Naive B cell (primary cell): ENCODE measurements around the gene PTGDR. TPM values are rescaled to one million over a fixed set of nuclear protein-coding genes. Genes with fewer than 3 reads are reported as not detected.
A peak's percentile ranks its signal among the peaks of the same experiment; 100 is the strongest.

Experiments
- ATAC-seq, 2 donors: fragments of 150-1000 bp; cut with Tn5 transposase; 2 replicates each; pipeline ENCODE4 v1.10.0; 2021; ENCODE audit warnings: low read depth in 2 of 2, mild to moderate bottlenecking in 2 of 2, moderate library complexity in 2 of 2
- DNase-seq: peaks from one replicate; pipeline ENCODE4 v3.0.0; 2022
- H3K27ac Mint-ChIP-seq, 6 donors: one replicate each; pipeline ENCODE4 v1.8.0; 2020 to 2022; ENCODE audit warnings: mild to moderate bottlenecking in 6 of 6, mixed read lengths in 6 of 6, moderate library complexity in 5 of 6, inconsistent platforms in 2 of 6
- H3K27me3 Mint-ChIP-seq, 3 donors: one replicate each; pipeline ENCODE4 v1.8.0; 2021 to 2022; ENCODE audit warnings: mixed read lengths in 3 of 3, mild to moderate bottlenecking in 1 of 3
- H3K36me3 Mint-ChIP-seq, 2 donors: one replicate each; pipeline ENCODE4 v1.8.0; 2020 to 2022; ENCODE audit warnings: mixed read lengths in 2 of 2, inconsistent platforms in 1 of 2, mild to moderate bottlenecking in 1 of 2
- H3K4me1 Mint-ChIP-seq, 3 donors: one replicate each; pipeline ENCODE4 v1.8.0; 2020 to 2022; ENCODE audit warnings: mixed read lengths in 3 of 3, inconsistent platforms in 1 of 3, mild to moderate bottlenecking in 1 of 3, moderate library complexity in 1 of 3
- H3K4me3 Mint-ChIP-seq, 8 donors: one replicate each; pipeline ENCODE4 v1.8.0; 2020 to 2022; ENCODE audit warnings: mild to moderate bottlenecking in 8 of 8, mixed read lengths in 8 of 8, moderate library complexity in 8 of 8, inconsistent platforms in 2 of 8
- H3K9me3 Mint-ChIP-seq, 7 donors: one replicate each; pipeline ENCODE4 v1.8.0; 2020 to 2022; ENCODE audit warnings: mixed read lengths in 7 of 7, mild to moderate bottlenecking in 5 of 7, inconsistent platforms in 2 of 7, moderate library complexity in 1 of 7
- polyA plus RNA-seq, 6 donors: library from polyadenylated mRNA; unstranded; fragments of 300-500 nt; fragmentation: Illumina TruSeq; gene quantifications; one replicate each; pipeline ENCODE4 v1.2.3, GENCODE V29; 2021; ENCODE audit warnings: low read depth in 6 of 6

Gene PTGDR, protein sequence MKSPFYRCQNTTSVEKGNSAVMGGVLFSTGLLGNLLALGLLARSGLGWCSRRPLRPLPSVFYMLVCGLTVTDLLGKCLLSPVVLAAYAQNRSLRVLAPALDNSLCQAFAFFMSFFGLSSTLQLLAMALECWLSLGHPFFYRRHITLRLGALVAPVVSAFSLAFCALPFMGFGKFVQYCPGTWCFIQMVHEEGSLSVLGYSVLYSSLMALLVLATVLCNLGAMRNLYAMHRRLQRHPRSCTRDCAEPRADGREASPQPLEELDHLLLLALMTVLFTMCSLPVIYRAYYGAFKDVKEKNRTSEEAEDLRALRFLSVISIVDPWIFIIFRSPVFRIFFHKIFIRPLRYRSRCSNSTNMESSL
- polyA plus RNA-seq = under 1 TPM in 4 of 6 donors, not detected in 2; 0.16 to 0.61 (median 0.23) TPM

DNA sequence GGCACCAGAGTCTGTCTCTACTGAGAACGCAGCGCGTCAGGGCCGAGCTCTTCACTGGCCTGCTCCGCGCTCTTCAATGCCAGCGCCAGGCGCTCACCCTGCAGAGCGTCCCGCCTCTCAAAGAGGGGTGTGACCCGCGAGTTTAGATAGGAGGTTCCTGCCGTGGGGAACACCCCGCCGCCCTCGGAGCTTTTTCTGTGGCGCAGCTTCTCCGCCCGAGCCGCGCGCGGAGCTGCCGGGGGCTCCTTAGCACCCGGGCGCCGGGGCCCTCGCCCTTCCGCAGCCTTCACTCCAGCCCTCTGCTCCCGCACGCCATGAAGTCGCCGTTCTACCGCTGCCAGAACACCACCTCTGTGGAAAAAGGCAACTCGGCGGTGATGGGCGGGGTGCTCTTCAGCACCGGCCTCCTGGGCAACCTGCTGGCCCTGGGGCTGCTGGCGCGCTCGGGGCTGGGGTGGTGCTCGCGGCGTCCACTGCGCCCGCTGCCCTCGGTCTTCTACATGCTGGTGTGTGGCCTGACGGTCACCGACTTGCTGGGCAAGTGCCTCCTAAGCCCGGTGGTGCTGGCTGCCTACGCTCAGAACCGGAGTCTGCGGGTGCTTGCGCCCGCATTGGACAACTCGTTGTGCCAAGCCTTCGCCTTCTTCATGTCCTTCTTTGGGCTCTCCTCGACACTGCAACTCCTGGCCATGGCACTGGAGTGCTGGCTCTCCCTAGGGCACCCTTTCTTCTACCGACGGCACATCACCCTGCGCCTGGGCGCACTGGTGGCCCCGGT is at the start of gene PTGDR:
PTGDR (plus strand) TSS at position 198 of the 778 bp plus-strand sequence; CDS start at position 315, 117 bp downstream.
- Mint-ChIP-seq H3K9me3 (no peaks in the 10 kb centered on the region), H3K4me3 (peak within 1 kb of the TSS in 7 of 8 donors; percentile 79 to 89 (median 88)), H3K36me3 (no peaks in the 10 kb centered on the region), H3K4me1 (peaks cover 36 to 52% (median 36%) of the 10 kb centered on the region in 3 donors), H3K27me3 (peaks cover 55 to 59% (median 56%) of the 10 kb centered on the region in 3 donors), H3K27ac (peak within 1 kb of the TSS in 2 of 6 donors; percentile 63 to 85)
- peak; percentile 42 to 56 for ATAC-seq
- no peak for DNase-seq

DNA sequence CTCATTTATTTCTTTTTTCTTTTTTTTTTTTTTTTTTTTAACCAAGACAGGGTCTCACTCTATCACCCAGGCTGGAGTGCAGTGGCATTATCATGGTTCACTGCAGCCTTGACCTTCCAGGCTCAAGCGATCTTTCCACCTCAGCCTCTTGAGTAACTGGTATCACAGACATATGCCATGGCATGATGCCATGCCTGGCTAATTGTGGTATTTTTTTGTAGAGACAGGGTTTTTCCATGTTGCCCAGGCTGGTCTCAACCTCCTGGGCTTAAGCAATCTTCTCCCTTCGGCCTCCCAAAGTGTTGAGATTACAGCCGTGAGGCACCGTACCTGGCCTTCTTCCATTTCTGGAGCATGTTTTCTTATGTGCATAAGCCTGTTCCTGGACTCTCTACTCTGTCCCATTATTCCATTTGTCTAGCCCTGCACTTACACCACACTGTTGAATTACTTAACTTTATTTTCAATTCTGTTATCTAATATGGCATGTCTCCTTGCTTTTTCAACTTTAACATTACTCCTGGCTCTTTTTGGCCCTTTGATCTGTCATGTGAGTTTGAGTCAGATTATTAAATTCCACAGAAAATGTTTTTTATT is 47.9 kb upstream of the PTGDR start:
- Mint-ChIP-seq H3K27ac (peak overlapping the region in 2 of 6 donors; percentile 28 to 56), H3K36me3 (no peaks in the 10 kb centered on the region), H3K4me1 (peaks cover 9 to 23% (median 19%) of the 10 kb centered on the region in 3 donors), H3K9me3 (no peaks in the 10 kb centered on the region), H3K27me3 (no peaks in the 10 kb centered on the region), H3K4me3 (no peak overlapping the region)
- ATAC-seq (no peak), DNase-seq (no peak)

DNA sequence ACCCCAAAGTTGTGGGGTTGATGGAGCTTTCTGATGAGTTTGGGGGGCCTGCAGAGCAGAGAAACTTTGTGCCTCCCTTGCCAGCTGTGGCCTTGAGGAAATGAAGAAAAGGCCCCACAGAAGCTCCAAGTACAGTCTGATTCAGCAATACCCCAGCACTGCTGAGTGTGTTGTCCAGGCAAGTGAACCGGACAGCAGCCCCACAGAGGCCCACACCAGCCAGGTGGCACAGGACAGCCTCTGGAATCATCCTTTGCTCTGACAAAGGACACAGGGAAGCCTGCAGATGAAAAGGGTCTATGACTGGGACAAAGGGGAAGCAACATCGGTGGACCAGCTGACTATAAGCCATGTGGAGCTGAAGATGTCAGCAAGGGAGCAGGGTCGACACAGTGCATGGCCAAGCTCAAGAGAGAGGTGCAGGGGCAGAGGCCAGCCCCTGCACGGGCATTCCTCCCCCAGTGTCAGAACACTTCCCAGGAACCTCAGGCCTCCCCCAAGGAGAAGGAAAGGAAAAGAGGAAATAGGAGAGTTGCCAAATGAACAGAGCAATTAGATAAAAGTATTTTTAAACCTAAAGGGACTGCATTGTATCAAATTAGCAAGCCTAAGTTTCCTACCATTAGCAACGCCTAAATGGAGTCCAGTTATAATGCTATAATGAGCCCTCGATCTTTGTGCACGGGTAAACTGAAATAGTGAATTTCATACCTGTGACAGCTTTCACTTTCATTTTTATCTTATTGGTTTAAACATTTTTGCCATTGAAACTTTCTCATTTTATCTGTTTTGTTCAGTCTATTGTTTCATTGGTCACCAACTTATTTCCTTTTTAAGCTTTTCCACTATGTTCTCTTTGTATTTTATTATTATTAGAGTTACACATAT is 46.3 kb upstream of the PTGDR start:
- H3K36me3 Mint-ChIP-seq = no peaks in the 10 kb centered on the region
- H3K27ac Mint-ChIP-seq = peak overlapping the region in 4 of 6 donors; percentile 66 to 72 (median 68)
- DNase-seq = no peak
- H3K9me3 Mint-ChIP-seq = no peaks in the 10 kb centered on the region
- peak overlapping the region; percentile 78 to 93 (median 88) for H3K4me3 Mint-ChIP-seq
- peak in 1 of 2 donors; percentile 28 for ATAC-seq
- H3K4me1 Mint-ChIP-seq = peaks cover 9 to 23% (median 19%) of the 10 kb centered on the region in 3 donors
- H3K27me3 Mint-ChIP-seq = no peaks in the 10 kb centered on the region

DNA sequence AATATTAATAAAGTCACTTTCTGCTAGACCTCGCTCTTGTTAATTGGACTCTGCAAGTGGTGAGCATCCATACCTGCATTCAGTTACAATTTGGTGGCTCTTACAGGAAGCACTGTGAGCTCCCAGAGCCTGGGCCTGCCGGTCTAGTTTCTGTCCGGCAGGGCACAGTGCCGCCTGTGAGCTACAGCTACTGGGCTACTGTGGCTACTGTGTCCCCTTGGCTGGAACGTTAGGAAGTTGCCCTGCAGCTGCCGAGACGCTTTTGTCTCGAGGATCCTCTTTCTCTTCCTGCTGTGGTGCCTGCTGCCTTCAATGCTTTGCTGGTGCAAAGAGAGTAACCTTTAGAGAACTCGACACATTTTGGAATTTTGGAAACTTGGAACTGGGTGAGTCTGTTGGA is 44.6 kb upstream of the PTGDR start:
- H3K27me3 Mint-ChIP-seq = no peaks in the 10 kb centered on the region
- H3K36me3 Mint-ChIP-seq = no peaks in the 10 kb centered on the region
- peaks cover 13 to 28% (median 24%) of the 10 kb centered on the region in 3 donors for H3K4me1 Mint-ChIP-seq
- no peak for DNase-seq
- H3K27ac Mint-ChIP-seq = no peak overlapping the region
- H3K9me3 Mint-ChIP-seq = no peaks in the 10 kb centered on the region
- peak overlapping the region in 1 of 8 donors; percentile 26 for H3K4me3 Mint-ChIP-seq
- ATAC-seq = no peak

DNA sequence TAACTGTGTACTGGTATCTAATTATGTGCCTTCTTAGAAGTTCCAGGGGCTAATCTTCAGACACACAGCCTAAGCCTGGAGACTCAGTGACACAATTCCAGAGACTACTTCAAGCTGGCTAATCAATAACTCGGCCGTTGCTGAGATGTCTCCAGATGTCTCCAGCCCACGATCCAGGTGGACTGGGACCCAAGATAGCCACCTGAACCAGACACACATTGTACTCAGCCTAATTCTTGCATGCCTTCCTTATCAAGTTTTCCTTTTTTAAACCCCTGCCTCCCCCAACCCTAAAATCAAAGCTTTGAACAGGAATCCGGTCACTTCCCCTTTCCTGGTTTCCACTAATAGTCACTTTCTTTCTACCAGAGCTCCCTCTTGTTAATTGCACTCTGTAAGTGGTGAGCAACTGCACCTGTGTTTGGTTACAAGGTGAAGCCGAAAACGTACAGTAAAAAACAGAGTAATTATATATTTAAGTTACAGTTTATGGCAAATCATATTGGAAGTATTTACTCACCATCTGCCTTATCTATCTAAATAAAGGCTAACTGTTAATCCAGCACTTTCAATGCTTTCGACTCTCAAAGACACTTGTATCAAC is 39.8 kb upstream of the PTGDR start:
- Mint-ChIP-seq H3K4me3 (no peak overlapping the region), H3K27ac (peak overlapping the region in 1 of 6 donors; percentile 19), H3K36me3 (no peaks in the 10 kb centered on the region), H3K9me3 (peaks cover 0 to 2% (median 0%) of the 10 kb centered on the region in 7 donors), H3K4me1 (peaks cover 18 to 25% (median 24%) of the 10 kb centered on the region in 3 donors), H3K27me3 (no peaks in the 10 kb centered on the region)
- ATAC-seq = no peak
- no peak for DNase-seq

DNA sequence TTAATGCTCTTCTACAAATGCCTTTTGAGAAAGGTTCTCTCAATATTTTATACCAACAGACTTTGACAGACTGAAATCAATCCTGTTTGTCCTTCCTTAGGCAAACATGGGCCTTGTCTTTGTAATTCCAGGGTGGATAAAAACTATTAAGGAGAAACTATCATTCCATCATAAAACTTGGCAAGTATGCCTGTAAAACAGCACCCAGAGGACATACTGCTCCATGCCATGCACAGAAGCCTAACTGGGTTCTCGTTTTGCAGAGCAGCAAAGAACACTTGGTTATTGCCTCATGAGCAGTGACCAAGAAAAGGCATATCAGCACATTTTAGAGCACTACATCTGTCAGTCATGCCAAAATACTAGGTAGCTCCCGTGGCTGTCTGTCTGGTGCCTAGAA is 33.8 kb upstream of the PTGDR start:
- Mint-ChIP-seq H3K4me3 (no peak overlapping the region), H3K4me1 (peaks cover 27 to 39% (median 29%) of the 10 kb centered on the region in 3 donors), H3K27me3 (peaks cover 10 to 24% (median 12%) of the 10 kb centered on the region in 3 donors)

DNA sequence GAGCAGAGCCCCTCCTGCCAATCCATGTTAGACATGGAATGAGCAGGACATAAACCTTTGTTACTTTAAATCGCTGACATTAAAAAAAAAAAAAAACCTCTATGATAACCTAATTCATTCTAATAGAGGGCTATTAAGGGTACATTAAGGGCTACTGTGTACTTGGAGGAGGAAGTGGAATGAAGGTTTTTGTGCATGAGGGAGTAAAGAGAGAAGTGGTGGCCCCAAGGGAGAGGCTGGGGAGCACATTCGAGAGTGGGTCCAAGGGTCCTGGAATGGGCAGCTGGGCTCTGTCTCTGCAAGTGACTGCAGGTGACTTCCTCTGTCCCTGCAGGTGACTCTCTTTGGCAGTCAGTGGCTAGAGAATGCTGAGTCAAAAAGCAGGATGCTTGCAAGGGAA is 32.1 kb upstream of the PTGDR start:
- peak overlapping the region in 5 of 8 donors; percentile 5 to 79 (median 17) for H3K4me3 Mint-ChIP-seq
- no peak for DNase-seq
- peaks cover 18 to 22% (median 18%) of the 10 kb centered on the region in 3 donors for H3K4me1 Mint-ChIP-seq
- peak in 1 of 2 donors; percentile 55 for ATAC-seq
- H3K27me3 Mint-ChIP-seq = peaks cover 12 to 29% (median 17%) of the 10 kb centered on the region in 3 donors
- H3K36me3 Mint-ChIP-seq = peaks cover 0 to 6% of the 10 kb centered on the region in 2 donors
- peaks cover 0 to 1% (median 0%) of the 10 kb centered on the region in 7 donors for H3K9me3 Mint-ChIP-seq
- H3K27ac Mint-ChIP-seq = peak overlapping the region in 1 of 6 donors; percentile 75

More for the DNA sequence above, 33.8 kb upstream of the PTGDR start:
- H3K9me3 Mint-ChIP-seq = peaks cover 0 to 2% (median 0%) of the 10 kb centered on the region in 7 donors
- ATAC-seq (no peak), DNase-seq (no peak)
- H3K36me3 Mint-ChIP-seq = peaks cover 0 to 6% of the 10 kb centered on the region in 2 donors
- H3K27ac Mint-ChIP-seq = no peak overlapping the region

DNA sequence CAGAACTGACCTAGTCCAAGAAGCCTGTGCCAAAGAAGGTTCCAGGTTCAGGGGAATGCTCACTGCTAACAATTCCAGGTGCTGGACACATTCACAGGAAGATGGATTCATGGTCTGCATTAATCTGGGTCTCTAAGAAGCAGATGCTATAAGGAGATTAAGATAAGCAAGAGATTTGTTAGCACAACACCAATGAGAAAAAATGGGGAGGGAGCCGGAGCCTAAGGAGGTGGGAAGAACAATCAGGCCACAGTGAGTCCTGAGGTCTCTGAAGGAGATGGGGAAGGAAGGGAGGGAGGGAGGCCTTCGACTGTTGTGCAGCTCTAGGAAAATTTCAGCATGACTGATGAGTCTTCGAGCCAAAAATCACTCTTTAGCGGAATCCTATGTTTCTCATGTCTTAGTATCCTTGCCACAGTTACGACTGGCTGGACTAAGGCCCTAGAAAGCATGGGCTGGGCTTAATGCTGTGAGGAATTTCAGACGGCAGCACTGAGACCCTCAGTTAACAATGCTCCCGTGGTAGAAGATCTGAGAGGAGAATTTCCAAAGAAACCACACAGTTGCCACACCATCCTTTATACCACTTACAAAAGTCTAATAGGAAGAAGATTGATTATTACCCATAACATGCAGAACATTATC is 31.5 kb upstream of the PTGDR start:
- Mint-ChIP-seq H3K9me3 (peaks cover 0 to 1% (median 0%) of the 10 kb centered on the region in 7 donors), H3K4me3 (peak overlapping the region in 2 of 8 donors; percentile 10 to 54), H3K27me3 (peaks cover 12 to 29% (median 17%) of the 10 kb centered on the region in 3 donors), H3K36me3 (peaks cover 0 to 6% of the 10 kb centered on the region in 2 donors), H3K27ac (peak overlapping the region in 2 of 6 donors; percentile 52 to 70), H3K4me1 (peaks cover 13 to 20% (median 18%) of the 10 kb centered on the region in 3 donors)
- no peak for DNase-seq
- no peak for ATAC-seq

DNA sequence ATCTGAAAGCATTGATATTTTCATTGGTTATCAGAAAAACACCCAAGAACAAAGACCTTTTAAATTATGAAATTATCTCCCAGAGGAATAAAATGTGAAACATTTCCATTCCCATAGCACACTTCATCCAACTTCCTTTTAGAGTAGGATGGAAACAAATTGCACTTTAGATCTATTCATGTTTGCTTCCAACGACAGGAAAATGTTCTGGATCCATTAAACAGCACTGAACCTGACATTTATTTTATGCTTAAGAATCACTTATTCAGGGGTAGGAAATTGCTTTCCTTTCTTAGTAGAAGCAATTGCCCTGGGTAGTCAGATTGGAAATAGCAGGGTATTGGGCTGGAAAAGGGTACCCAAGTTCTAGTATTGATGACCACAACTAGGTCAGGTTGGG is 28.8 kb upstream of the PTGDR start:
- ATAC-seq = no peak
- no peak overlapping the region for H3K4me3 Mint-ChIP-seq
- peaks cover 0 to 6% of the 10 kb centered on the region in 2 donors for H3K36me3 Mint-ChIP-seq
- no peak for DNase-seq
- H3K27me3 Mint-ChIP-seq = peaks cover 12 to 29% (median 17%) of the 10 kb centered on the region in 3 donors
- H3K27ac Mint-ChIP-seq = no peak overlapping the region
- H3K9me3 Mint-ChIP-seq = peaks cover 0 to 1% (median 0%) of the 10 kb centered on the region in 7 donors
- H3K4me1 Mint-ChIP-seq = peaks cover 12 to 20% (median 18%) of the 10 kb centered on the region in 3 donors

DNA sequence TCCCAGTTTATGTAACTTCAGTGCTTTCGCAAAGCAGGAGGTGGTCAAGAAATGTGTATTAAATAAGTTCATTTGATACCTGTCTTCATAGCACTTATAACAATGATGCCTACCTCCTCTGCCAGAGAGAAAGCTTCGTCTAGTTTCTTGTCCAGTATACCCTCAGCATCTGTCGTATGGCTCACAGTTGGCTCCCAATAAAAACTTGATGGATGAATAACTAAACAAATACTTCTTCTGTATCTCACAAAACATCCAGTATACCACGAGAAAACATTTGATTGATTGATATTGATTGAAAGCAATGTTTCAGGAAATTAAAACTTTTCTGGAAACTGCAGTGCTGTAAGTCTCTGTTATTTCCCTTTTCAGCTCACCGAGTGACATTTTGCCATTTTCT is 26.9 kb upstream of the PTGDR start:
- H3K27me3 Mint-ChIP-seq = peaks cover 12 to 32% (median 14%) of the 10 kb centered on the region in 3 donors
- H3K27ac Mint-ChIP-seq = no peak overlapping the region
- H3K36me3 Mint-ChIP-seq = peaks cover 0 to 6% of the 10 kb centered on the region in 2 donors
- H3K9me3 Mint-ChIP-seq = peaks cover 0 to 4% (median 0%) of the 10 kb centered on the region in 7 donors
- peaks cover 4 to 20% (median 11%) of the 10 kb centered on the region in 3 donors for H3K4me1 Mint-ChIP-seq
- ATAC-seq (no peak), DNase-seq (no peak)
- no peak overlapping the region for H3K4me3 Mint-ChIP-seq

DNA sequence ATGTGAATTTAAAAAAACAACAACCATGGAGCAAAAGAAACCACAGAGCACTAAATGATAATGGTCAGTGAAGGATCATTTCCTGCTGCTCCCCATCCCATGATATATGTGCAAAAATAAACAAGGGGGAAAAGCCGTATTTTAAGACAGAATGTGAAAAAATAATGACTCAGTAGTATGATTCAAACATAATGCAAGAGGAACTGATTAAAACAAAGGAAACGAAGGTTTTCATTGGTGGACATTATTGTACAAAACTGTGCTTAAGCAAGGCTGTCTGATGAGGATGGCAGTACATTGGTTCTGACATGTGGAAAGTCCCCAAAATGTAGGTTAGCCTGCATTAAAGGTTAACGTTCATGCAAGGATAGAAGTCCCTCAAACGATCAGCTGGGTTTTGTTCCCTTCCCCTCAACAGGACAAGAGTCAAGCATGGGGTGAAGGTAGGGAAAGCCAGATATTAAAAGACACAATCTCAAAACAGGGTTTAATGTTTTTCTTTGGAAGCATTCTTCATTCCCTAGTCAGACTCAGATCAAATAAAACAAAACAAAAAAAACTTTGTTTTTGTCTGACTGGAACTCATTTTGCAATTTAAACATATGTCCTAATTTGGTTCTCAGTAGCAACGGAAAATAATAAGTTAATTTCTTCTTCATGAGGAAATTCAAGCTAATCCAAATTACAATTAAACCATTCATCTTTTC is 26.3 kb upstream of the PTGDR start:
- H3K27ac Mint-ChIP-seq = no peak overlapping the region
- DNase-seq = no peak
- H3K36me3 Mint-ChIP-seq = peaks cover 0 to 6% of the 10 kb centered on the region in 2 donors
- no peak for ATAC-seq
- H3K27me3 Mint-ChIP-seq = peaks cover 12 to 28% (median 13%) of the 10 kb centered on the region in 3 donors
- peaks cover 0 to 15% (median 10%) of the 10 kb centered on the region in 3 donors for H3K4me1 Mint-ChIP-seq
- H3K9me3 Mint-ChIP-seq = peaks cover 0 to 4% (median 0%) of the 10 kb centered on the region in 7 donors
- H3K4me3 Mint-ChIP-seq = no peak overlapping the region
